ENCODE results near the gene LRCH1.

Gene LRCH1

GRCh38 chr13:46535825-46536224 is 17.1 kb upstream of the LRCH1 start:
- DNase-seq (ENCODE audit: low spot score), result no peak

- DNase-seq (ENCODE audit: low spot score), result no peak
Observed at GRCh38 chr13:46536341-46536740, 16.6 kb upstream of the LRCH1 start.

- DNase-seq (ENCODE audit: low spot score), result no peak
Observed at GRCh38 chr13:46539231-46539630, 13.7 kb upstream of the LRCH1 start.

DNA sequence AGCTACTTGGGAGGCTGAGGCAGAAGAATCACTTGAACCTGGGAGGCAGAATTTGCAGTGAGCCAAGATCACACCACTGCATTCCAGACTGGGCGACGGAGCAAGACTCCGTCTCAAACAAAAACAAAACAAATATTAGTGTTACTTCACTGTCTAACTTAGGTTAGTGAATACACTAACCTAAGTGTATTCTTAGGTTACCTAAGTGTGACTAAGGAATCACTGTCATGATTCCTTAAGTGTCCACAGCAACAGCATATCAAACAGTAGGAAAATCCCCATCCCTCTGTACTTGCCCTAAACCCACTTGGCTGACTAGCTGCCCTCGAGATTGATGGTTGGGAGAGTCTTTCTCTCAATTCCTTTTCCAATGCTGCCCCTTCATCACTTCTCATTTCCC is 11.8 kb upstream of the LRCH1 start:
- DNase-seq (ENCODE audit: low spot score), result no peak

DNA sequence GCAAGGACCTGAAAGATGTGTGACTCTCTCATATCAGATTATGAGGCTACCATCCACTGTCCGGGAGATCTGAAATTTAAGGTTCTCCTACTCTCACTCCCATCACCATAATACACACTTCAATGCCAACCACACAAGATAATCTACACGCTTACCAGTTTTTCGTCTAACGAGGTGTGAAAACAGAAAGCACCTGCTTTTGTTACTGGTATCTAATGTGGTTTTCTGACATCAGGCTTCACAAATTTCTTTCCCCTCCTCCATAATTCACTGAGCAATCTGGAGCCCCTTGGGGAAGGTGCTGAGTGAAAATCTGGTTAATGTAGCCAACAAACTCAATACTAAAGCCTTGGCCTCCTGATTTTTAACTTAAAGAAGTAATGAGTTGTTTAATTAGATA is 10.1 kb upstream of the LRCH1 start:
- DNase-seq (ENCODE audit: low spot score), result no peak

DNA sequence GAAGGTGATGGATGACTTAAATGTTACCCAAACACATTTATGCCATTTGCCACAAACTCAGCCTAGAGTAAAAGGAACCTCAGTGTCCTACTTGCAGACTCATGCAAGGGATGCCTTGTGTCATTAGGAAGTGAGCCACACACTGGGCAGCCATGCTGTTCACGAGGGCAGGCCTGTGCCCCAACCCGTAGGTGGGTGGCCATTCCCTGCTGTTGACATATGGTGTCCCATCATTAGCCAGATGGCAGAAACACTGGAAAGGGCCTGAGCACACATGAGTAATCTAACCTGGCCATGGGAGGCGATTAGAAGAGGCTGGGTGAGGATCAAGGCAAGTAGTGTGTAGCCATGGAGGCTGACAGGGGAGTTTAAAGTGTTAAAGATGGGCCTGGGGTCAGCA is 9.7 kb upstream of the LRCH1 start:
- DNase-seq (ENCODE audit: low spot score), result no peak

- no peak for DNase-seq (ENCODE audit: low spot score)
Observed at GRCh38 chr13:46544208-46544607, 8.8 kb upstream of the LRCH1 start.

- no peak for DNase-seq (ENCODE audit: low spot score)
Observed at GRCh38 chr13:46544811-46545210, 8.2 kb upstream of the LRCH1 start.

GRCh38 chr13:46546084-46546768 is 6.7 kb upstream of the LRCH1 start:
- DNase-seq (ENCODE audit: low spot score), result no peak

DNA sequence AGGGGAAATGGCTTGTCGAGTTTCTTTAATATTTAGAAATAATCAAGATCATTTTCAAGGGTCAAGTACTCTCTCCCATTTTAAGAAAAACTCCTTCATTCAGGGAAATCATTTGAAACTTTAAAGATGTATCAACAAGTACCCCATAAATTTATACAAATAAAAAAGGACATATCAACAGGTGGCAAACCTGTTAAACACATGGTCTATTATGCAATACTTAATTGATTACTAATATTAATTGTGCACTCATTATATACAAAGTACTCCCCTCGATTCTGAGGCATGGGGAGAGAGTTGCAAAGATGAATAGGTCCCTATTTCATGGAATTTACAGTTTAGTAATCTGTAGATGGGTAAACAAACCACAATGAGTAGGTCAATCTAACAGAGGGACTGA is 2.1 kb upstream of the LRCH1 start:
- DNase-seq (ENCODE audit: low spot score), result no peak

GRCh38 chr13:46551410-46552302 is 1.3 kb upstream of the LRCH1 start:
- peak; percentile 77 for DNase-seq (ENCODE audit: low spot score)

DNA sequence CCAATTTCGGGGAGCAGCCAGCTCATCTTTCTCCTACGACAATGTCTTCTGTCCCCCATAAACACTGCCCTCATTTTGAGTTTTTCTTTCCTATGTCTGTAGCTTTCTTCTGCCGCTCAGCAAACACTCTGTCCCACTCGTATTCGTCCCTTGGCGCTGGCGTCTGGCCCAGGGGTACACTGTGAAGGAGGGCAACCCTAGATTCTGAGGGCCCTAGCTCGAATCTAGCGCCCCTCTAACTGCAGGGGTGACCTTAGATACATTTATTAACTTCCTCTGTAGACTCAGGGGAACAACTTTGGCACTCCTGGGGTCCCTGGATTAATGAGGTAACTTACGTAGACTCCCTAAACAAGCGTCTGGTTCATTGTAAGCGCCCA is 677 bp upstream of the LRCH1 start:
- no peak for DNase-seq (ENCODE audit: low spot score)

DNA sequence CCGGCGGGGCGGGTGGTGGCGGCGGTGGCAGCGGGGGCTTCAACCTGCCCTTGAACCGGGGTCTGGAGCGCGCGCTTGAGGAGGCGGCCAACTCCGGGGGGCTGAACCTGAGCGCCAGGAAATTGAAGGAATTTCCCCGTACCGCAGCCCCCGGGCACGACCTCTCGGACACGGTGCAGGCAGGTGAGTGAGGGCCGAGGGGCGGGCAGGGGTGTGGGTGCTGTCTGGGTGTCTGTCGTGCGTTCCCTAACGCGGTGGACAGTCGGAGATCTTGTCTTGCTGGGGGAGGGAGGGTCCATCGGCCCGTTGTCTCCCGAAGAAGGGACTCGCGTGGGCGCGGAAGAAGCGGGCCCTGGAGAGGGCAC is 533 bp downstream of the LRCH1 start:
- DNase-seq (ENCODE audit: low spot score), result no peak

- DNase-seq (ENCODE audit: low spot score), result peak; percentile 84
Observed at GRCh38 chr13:46553886-46554858, 1.2 kb downstream of the LRCH1 start.

DNA sequence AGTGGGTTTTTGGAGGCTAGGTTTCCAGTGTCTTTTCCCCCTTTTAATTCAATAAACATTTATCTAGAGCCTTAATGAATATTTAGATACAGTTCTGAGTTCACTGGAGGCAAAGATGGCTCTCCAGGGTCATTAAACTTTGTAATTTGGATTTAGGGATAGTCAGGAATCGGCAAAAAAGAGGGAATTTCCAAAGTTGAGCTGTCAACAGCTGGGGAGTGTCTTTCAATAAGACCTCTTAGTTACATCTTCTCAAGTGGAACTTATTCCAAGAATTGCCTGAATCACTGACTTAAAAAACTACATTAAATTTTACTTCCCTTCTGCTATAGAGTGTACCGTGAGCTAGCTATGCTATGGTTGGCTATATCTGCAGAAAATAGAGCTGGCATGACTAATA is 2.0 kb downstream of the LRCH1 start:
- no peak for DNase-seq (ENCODE audit: low spot score)

DNA sequence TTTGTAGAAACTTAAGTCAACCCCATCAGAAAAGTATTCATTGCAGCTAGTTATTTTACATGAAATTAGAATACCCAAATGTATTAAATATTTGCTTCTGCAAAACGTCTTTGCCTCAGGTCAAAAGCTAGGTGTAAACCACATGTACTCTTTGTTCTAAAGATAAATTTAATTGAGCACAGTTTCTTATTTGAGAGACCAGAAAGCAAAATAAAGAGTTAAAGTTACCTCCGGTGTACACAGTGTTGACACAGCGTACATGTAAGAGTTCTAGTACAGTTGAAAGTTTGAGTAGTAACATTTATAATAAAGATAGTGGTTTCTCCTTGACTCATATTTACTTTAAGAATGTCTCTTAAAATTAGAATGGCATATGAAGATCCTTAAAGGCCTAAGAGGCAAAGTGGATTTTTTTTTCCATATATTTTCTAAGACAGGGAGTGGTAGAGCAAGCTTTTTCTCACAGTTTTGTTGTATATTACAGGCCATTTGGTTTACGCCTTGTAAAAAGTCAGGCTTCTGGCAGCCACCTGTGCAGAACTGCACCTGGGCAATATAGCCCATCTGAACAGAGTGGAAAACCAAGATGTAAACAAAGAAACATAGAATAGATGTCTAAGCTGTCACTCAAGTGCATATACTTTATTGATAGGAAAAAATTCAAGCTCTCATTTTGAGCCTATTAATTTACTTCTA is 2.9 kb downstream of the LRCH1 start:
- no peak for DNase-seq (ENCODE audit: low spot score)

DNA sequence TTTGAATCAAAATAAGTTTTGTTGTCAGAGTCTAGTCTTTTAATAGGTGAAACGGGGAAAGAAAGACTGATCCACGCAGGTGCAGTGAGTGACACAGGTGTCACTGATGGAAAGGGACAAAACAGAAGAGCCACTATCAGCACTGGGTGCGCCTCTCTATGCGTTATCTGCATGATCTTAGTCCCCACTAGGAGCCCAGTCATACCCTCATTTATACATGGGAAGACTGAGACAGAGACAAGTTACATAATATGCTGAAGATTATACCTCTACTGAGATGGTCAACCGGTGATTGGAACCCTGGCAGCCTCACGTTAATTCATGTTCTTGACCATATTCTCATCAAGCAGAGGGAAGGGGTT is 3.4 kb downstream of the LRCH1 start:
- no peak for DNase-seq (ENCODE audit: low spot score)

DNA sequence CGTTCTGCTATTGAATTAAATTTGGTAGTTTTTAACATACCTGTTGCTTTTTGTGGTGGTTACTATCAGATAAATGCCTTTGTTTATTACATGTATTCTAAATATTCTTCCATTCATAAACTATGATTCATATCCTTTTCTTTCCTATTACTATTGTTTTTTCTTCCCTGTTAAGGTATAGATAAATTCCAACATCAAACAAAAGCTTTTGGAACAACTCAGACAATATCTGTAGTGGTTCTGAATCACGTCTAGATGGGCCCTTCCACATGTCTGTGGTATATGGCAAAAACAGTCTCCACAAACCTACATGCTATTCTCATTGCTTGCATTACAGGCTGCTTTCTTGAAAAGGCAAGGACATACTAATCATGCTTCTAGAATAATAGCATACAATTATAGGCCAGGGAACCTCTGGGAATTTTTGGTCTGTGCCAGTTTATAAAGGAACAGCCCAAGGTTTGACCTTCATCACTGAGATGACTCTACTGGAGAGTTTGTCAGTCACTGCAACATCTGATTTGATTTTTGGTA is 6.4 kb downstream of the LRCH1 start:
- no peak for DNase-seq (ENCODE audit: low spot score)

GRCh38 chr13:46560778-46561177 is 7.8 kb downstream of the LRCH1 start:
- no peak for DNase-seq (ENCODE audit: low spot score)

- DNase-seq (ENCODE audit: low spot score), result no peak
Observed at GRCh38 chr13:46561286-46561685, 8.3 kb downstream of the LRCH1 start.

- no peak for DNase-seq (ENCODE audit: low spot score)
Observed at GRCh38 chr13:46561691-46562090, 8.7 kb downstream of the LRCH1 start.

- no peak for DNase-seq (ENCODE audit: low spot score)
Observed at GRCh38 chr13:46562152-46562551, 9.2 kb downstream of the LRCH1 start.

Measured in hepatic stellate cell (primary cell).